A549 (cell line): ENCODE data around the gene MSMB.

Experiments
- CHD2 ChIP-seq: fragments of 150-350 bp; IDR thresholded peaks from 2 replicates; pipeline ENCODE4 v1.6.1; 2014; ENCODE audit warnings: low read length; ENCODE audit not compliant: partially characterized antibody
- CHD4 ChIP-seq: fragments of 200-600 bp; sonication (generic); IDR thresholded peaks from 2 replicates; pipeline ENCODE4 v1.6.1; 2016; ENCODE audit warnings: antibody characterized with exemption, mild to moderate bottlenecking, borderline replicate concordance
- EHF ChIP-seq: fragments of 250-450 bp; sonication (Bioruptor Pico); IDR thresholded peaks from 2 replicates; pipeline ENCODE4 v1.5.0; 2020; ENCODE audit warnings: mild to moderate bottlenecking
- FOSL2 ChIP-seq, 2 experiments: fragments of 450-650 bp in 1 of 2; fragments of >200 bp in 1 of 2; sonication (Bioruptor Twin) in 1 of 2; formaldehyde crosslinking; IDR thresholded peaks; 2 replicates each; pipeline versions ENCODE4 v1.5.0 to v1.6.1; 2016 to 2020; ENCODE audit warnings: mild to moderate bottlenecking in 1 of 2, moderate library complexity in 1 of 2
- HOXB13 ChIP-seq: fragments of 250-450 bp; sonication (Bioruptor Pico); IDR thresholded peaks from 2 replicates; pipeline ENCODE4 v1.5.0; 2020; ENCODE audit warnings: low read depth, mild to moderate bottlenecking, moderate library complexity
- HOXB5 ChIP-seq: fragments of 250-450 bp; sonication (Bioruptor Pico); IDR thresholded peaks from 2 replicates; pipeline ENCODE4 v1.5.0; 2020; ENCODE audit warnings: mild to moderate bottlenecking, moderate library complexity
- NR3C1 ChIP-seq: fragments of >200 bp; sonication (Bioruptor Twin); formaldehyde crosslinking; IDR thresholded peaks from 3 replicates; pipeline ENCODE4 v1.6.1; 2017
- POLR2A ChIP-seq: IDR thresholded peaks from 2 replicates; pipeline ENCODE4 v1.6.1; 2012; ENCODE audit warnings: mild to moderate bottlenecking, low read length
- POLR2AphosphoS2 ChIP-seq: conservative IDR thresholded peaks from 2 replicates; pipeline ENCODE4 v1.6.1; 2012; ENCODE audit warnings: low read length, improper control_type of control experiment, inconsistent platforms
- RAD21 ChIP-seq, 2 experiments: fragments of >200 bp in 1 of 2; sonication (Bioruptor Twin) in 1 of 2; formaldehyde crosslinking in 1 of 2; IDR thresholded peaks in 1 of 2; conservative IDR thresholded peaks in 1 of 2; 2 replicates in 1 of 2; 3 replicates in 1 of 2; pipeline ENCODE4 v1.6.1; 2012 to 2018; ENCODE audit warnings: inconsistent platforms in 1 of 2
- TF ChIP-seq, protein P1 (sequence below): fragments of >200 bp; sonication (Bioruptor Twin); formaldehyde crosslinking; IDR thresholded peaks from 3 replicates; pipeline ENCODE4 v1.5.1; 2016
- TF ChIP-seq, protein P2 (sequence below): IDR thresholded peaks from 2 replicates; pipeline ENCODE4 v1.6.1; 2012
- TF ChIP-seq, protein P3 (sequence below): fragments of 150-350 bp; IDR thresholded peaks from 2 replicates; pipeline ENCODE4 v1.6.1; 2014; ENCODE audit warnings: low read depth, mild to moderate bottlenecking, low read length
- TF ChIP-seq, protein P4 (sequence below): fragments of 200-600 bp; sonication (generic); IDR thresholded peaks from 2 replicates; pipeline ENCODE4 v1.6.1; 2016; ENCODE audit warnings: antibody characterized with exemption, mild to moderate bottlenecking, moderate library complexity

DNA sequence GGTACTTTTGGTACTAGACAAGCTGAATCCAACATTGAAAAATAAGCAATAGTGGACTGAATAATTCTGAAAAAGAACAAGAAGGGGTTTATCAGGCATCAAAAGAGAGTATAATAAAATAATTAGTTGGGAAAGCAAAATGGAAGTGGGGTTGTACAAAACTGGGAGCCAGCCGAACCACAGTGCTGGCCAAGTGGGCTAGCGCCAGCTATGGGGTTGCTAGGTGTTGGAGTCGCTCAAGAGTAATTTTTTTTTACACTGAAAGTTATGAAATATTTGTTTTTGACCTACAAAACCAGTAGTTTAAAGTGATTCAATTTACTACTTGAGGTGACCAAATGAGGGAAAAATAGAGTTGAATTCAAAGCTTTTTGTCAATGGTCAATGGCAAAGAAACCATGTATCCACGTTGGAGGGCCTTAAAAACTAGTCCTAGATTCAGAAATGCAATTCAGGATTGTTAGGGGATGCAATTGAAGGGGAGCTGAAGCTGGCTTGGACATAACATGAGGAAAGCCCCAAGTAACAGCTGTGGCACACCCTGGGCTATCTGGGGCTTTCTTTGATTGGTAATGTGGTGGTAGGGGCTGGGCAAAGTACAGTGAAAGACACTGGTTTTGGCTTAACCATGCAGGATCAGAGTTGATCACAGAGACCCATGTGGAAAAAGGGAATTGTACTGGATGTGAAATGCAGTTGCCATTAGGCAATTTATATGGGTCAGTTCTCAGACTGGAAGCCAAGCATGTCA lies 28.3 kb upstream of the MSMB start:
- TF ChIP-seq, protein P1, sequence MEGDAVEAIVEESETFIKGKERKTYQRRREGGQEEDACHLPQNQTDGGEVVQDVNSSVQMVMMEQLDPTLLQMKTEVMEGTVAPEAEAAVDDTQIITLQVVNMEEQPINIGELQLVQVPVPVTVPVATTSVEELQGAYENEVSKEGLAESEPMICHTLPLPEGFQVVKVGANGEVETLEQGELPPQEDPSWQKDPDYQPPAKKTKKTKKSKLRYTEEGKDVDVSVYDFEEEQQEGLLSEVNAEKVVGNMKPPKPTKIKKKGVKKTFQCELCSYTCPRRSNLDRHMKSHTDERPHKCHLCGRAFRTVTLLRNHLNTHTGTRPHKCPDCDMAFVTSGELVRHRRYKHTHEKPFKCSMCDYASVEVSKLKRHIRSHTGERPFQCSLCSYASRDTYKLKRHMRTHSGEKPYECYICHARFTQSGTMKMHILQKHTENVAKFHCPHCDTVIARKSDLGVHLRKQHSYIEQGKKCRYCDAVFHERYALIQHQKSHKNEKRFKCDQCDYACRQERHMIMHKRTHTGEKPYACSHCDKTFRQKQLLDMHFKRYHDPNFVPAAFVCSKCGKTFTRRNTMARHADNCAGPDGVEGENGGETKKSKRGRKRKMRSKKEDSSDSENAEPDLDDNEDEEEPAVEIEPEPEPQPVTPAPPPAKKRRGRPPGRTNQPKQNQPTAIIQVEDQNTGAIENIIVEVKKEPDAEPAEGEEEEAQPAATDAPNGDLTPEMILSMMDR, result no peak
- TF ChIP-seq, protein P2, sequence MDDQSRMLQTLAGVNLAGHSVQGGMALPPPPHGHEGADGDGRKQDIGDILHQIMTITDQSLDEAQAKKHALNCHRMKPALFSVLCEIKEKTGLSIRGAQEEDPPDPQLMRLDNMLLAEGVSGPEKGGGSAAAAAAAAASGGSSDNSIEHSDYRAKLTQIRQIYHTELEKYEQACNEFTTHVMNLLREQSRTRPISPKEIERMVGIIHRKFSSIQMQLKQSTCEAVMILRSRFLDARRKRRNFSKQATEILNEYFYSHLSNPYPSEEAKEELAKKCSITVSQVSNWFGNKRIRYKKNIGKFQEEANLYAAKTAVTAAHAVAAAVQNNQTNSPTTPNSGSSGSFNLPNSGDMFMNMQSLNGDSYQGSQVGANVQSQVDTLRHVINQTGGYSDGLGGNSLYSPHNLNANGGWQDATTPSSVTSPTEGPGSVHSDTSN, result no peak
- TF ChIP-seq RAD21 (conservative IDR thresholded peaks at IDR 0.05 in 1 of 2, IDR thresholded peaks at IDR 0.05 in 1 of 2), result no peak
- no peak for TF ChIP-seq POLR2AphosphoS2
- TF ChIP-seq HOXB13 (CRISPR knock-in tag), result no peak
- no peak for TF ChIP-seq POLR2A
- TF ChIP-seq, protein P3, sequence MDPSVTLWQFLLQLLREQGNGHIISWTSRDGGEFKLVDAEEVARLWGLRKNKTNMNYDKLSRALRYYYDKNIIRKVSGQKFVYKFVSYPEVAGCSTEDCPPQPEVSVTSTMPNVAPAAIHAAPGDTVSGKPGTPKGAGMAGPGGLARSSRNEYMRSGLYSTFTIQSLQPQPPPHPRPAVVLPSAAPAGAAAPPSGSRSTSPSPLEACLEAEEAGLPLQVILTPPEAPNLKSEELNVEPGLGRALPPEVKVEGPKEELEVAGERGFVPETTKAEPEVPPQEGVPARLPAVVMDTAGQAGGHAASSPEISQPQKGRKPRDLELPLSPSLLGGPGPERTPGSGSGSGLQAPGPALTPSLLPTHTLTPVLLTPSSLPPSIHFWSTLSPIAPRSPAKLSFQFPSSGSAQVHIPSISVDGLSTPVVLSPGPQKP, result no peak
- TF ChIP-seq EHF (CRISPR knock-in tag), result no peak
- TF ChIP-seq, protein P4, sequence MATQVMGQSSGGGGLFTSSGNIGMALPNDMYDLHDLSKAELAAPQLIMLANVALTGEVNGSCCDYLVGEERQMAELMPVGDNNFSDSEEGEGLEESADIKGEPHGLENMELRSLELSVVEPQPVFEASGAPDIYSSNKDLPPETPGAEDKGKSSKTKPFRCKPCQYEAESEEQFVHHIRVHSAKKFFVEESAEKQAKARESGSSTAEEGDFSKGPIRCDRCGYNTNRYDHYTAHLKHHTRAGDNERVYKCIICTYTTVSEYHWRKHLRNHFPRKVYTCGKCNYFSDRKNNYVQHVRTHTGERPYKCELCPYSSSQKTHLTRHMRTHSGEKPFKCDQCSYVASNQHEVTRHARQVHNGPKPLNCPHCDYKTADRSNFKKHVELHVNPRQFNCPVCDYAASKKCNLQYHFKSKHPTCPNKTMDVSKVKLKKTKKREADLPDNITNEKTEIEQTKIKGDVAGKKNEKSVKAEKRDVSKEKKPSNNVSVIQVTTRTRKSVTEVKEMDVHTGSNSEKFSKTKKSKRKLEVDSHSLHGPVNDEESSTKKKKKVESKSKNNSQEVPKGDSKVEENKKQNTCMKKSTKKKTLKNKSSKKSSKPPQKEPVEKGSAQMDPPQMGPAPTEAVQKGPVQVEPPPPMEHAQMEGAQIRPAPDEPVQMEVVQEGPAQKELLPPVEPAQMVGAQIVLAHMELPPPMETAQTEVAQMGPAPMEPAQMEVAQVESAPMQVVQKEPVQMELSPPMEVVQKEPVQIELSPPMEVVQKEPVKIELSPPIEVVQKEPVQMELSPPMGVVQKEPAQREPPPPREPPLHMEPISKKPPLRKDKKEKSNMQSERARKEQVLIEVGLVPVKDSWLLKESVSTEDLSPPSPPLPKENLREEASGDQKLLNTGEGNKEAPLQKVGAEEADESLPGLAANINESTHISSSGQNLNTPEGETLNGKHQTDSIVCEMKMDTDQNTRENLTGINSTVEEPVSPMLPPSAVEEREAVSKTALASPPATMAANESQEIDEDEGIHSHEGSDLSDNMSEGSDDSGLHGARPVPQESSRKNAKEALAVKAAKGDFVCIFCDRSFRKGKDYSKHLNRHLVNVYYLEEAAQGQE, result no peak
- no peak for TF ChIP-seq NR3C1
- no peak for TF ChIP-seq HOXB5 (CRISPR knock-in tag)
- no peak for TF ChIP-seq CHD4
- no peak for TF ChIP-seq FOSL2 (IDR thresholded peaks at IDR 0.05)
- no peak for TF ChIP-seq FOSL2 (CRISPR knock-in tag; IDR thresholded peaks at IDR 0.05)
- no peak for TF ChIP-seq CHD2
